Dendritic cell treated with granulocyte-macrophage colony-stimulating factor and Interleukin-4, amounts not matched to agents 40 ng/mL and 50 ng/mL, for 4 days (primary cell): ENCODE results near the gene TNFRSF4.

ENCODE experiments used
- H3K27ac Mint-ChIP-seq: one replicate; pipeline ENCODE4 v1.8.0; 2022; ENCODE audit warnings: mild to moderate bottlenecking, mixed read lengths
- H3K27me3 Mint-ChIP-seq: one replicate; pipeline ENCODE4 v1.8.0; 2022; ENCODE audit warnings: mild to moderate bottlenecking, mixed read lengths
- H3K36me3 Mint-ChIP-seq: one replicate; pipeline ENCODE4 v1.8.0; 2022; ENCODE audit warnings: low read depth, mixed read lengths
- H3K4me1 Mint-ChIP-seq: one replicate; pipeline ENCODE4 v1.8.0; 2022; ENCODE audit warnings: low read depth, mixed read lengths
- H3K4me3 Mint-ChIP-seq: one replicate; pipeline ENCODE4 v1.8.0; 2022; ENCODE audit warnings: mild to moderate bottlenecking, moderate library complexity, mixed read lengths
- H3K9me3 Mint-ChIP-seq: one replicate; pipeline ENCODE4 v1.8.0; 2022; ENCODE audit warnings: mixed read lengths
- intact Hi-C: fragments of 100-400 bp; cut with micrococcal nuclease; formaldehyde crosslinking; loops from one replicate; pipeline ENCODE4 v1.15.0; 2022

Gene TNFRSF4

DNA sequence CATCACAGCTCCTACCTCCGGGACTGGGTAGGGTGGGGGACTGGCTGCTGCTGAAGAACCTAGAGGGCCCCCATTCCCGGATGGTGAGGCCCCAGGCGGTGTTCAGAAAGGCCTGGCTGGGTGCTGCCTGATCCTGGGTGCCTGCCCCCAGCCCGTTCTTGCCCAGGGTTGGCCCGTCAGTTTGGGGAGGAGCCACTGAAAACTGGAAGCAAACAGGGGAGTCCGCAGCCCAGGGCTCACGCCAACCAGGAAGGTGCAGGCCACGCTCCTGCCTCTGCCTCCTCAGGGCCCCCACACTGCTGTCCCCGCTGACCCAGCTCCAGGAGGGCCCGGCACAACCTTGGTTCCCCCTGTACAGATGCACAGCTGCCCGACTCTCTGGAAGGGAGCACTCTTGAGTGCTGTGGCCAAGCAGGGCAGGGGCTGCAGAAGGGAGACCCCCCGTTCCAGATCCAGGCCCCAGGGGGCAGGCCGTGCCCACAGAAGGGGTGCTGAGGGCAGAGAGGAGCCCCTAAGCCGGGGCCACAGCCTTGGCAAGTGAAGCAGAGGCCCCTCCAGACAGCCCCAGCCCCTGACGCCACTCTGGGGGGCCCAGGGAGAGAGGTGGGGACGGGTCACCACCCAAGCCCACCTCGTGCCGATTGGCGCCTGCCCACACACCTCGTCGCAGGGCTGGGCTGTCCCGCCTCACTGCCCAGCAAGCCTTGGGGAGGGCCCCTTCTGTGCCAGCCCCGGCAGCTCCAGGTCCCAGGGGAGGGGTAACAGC is 27.1 kb upstream of the TNFRSF4 start:
- Mint-ChIP-seq H3K27ac (no peak overlapping the region), H3K4me3 (no peak overlapping the region), H3K36me3 (no peaks in the 10 kb centered on the region), H3K4me1 (no peaks in the 10 kb centered on the region), H3K27me3 (peaks cover 45% of the 10 kb centered on the region), H3K9me3 (no peaks in the 10 kb centered on the region)
- intact Hi-C loops: no loop called here

- H3K27ac Mint-ChIP-seq: no peak overlapping the region
- peaks cover 39% of the 10 kb centered on the region for H3K27me3 Mint-ChIP-seq
- peaks cover under 1% of the 10 kb centered on the region for H3K36me3 Mint-ChIP-seq
- intact Hi-C loops: no loop called here
- H3K4me1 Mint-ChIP-seq: no peaks in the 10 kb centered on the region
- no peaks in the 10 kb centered on the region for H3K9me3 Mint-ChIP-seq
- no peak overlapping the region for H3K4me3 Mint-ChIP-seq
These were observed 26.4 kb upstream of the TNFRSF4 start for GRCh38 chr1:1240348-1240732.

DNA sequence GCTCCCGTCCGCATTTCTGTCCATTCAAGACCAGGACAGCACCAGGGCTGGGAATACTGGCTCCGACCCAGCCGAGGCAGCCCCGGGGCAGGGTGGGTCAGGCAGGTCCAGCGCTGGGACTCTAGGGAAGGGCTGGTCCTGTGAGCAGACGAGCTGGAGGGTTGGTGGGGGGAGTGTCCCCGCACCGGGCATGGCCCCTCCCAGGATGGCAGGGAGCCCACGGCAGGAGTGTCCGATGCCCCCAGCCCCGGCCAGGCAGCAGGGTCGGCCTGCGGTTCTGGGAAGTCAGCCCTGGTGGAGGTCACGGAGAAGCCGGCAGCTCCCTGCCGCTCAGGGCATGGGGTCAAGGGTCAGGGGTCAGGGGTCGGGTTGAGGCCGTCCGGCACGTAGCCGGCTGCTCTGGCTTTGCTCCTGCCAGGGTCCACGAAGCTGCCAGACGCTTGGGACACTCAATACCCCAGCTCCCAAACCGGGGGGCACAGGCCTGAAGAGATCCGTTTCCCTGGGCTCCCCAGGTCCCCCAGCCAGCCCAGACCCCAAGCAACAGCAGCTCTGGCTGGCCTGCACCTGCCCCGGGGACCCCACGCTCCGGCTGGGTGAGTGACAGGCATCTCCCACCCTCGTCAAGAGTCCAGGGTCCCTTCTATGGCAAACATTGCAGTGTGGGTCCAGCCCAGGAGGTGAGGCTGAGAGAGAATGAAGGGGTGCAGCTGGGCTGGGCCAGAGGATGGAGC is 25.8 kb upstream of the TNFRSF4 start:
- H3K27me3 Mint-ChIP-seq: peaks cover 37% of the 10 kb centered on the region
- no peaks in the 10 kb centered on the region for H3K9me3 Mint-ChIP-seq
- H3K36me3 Mint-ChIP-seq: peaks cover 7% of the 10 kb centered on the region
- no peaks in the 10 kb centered on the region for H3K4me1 Mint-ChIP-seq
- H3K4me3 Mint-ChIP-seq: no peak overlapping the region
- intact Hi-C loops: no loop called here
- no peak overlapping the region for H3K27ac Mint-ChIP-seq

DNA sequence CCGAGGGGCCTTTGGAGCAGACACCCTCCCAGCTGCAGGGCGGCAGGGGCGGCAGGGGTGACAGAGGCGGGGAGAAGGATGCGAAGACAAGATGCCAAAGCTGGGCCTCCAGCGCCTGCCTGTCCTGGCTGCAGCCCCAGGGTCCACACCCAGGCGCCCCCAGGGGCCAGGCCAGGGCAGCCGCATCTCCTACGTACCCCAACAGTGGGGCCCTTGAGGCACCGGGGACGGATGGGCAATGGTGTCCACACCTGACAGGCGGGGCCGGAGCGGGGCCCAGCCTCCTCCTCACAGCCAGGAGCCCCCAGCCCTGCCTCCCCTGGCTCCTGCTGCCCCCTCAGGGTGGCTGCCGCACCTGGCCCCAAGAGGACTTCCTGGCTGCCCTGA is 25.3 kb upstream of the TNFRSF4 start:
- peaks cover 12% of the 10 kb centered on the region for H3K36me3 Mint-ChIP-seq
- peaks cover 4% of the 10 kb centered on the region for H3K4me1 Mint-ChIP-seq
- intact Hi-C loops: no loop called here
- H3K4me3 Mint-ChIP-seq: no peak overlapping the region
- H3K27ac Mint-ChIP-seq: no peak overlapping the region
- no peaks in the 10 kb centered on the region for H3K9me3 Mint-ChIP-seq
- H3K27me3 Mint-ChIP-seq: peaks cover 37% of the 10 kb centered on the region

GRCh38 chr1:1238702-1239178 is 24.8 kb upstream of the TNFRSF4 start:
- Mint-ChIP-seq H3K27ac (no peak overlapping the region), H3K27me3 (peaks cover 37% of the 10 kb centered on the region), H3K4me1 (peaks cover 9% of the 10 kb centered on the region), H3K9me3 (no peaks in the 10 kb centered on the region), H3K4me3 (no peak overlapping the region), H3K36me3 (peaks cover 17% of the 10 kb centered on the region)
- intact Hi-C loops: no loop called here

DNA sequence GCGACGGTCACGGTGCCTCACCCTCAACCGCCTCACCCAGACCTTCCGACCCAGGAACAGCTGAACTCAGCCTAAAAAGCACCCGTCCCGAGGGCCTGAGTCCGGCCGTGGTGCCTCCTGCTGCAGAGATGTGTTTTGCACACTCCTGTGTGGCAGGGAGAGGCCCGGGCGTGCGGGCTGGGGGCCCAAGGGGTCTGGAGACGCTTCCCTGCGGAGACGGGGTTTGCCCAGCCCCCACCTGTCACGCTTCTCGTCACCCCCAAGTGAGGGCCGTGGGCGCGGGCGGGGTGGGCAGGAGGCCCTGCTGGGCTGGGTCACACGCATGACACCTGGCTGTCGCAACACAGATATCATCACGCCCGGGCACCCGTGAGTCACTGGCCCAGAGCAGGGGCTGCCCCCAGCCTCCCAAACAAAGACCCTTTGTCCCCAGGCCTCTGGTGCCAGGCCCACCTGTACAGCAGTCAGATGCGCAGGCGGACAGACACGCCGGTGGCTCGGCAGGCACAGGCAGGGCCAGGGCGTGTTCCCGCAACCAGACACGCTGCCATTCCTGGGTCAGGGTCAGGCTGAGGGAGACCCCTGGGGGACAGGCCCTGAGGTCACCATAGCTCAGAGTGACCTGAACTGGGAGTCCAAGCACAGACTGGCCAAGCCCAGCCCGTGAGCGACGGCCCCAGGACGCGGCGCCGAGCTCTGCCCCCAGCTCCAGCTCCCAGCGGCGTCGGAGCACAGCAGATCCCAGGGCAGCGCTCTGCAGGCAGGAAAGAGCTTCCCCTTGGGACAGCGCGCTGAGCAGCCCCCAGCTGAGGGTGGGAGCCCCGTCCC is 24.1 kb upstream of the TNFRSF4 start:
- Mint-ChIP-seq H3K4me3 (no peak overlapping the region), H3K27me3 (peaks cover 37% of the 10 kb centered on the region), H3K36me3 (peaks cover 23% of the 10 kb centered on the region), H3K4me1 (peaks cover 15% of the 10 kb centered on the region), H3K9me3 (no peaks in the 10 kb centered on the region), H3K27ac (no peak overlapping the region)
- intact Hi-C loops: no loop called here

DNA sequence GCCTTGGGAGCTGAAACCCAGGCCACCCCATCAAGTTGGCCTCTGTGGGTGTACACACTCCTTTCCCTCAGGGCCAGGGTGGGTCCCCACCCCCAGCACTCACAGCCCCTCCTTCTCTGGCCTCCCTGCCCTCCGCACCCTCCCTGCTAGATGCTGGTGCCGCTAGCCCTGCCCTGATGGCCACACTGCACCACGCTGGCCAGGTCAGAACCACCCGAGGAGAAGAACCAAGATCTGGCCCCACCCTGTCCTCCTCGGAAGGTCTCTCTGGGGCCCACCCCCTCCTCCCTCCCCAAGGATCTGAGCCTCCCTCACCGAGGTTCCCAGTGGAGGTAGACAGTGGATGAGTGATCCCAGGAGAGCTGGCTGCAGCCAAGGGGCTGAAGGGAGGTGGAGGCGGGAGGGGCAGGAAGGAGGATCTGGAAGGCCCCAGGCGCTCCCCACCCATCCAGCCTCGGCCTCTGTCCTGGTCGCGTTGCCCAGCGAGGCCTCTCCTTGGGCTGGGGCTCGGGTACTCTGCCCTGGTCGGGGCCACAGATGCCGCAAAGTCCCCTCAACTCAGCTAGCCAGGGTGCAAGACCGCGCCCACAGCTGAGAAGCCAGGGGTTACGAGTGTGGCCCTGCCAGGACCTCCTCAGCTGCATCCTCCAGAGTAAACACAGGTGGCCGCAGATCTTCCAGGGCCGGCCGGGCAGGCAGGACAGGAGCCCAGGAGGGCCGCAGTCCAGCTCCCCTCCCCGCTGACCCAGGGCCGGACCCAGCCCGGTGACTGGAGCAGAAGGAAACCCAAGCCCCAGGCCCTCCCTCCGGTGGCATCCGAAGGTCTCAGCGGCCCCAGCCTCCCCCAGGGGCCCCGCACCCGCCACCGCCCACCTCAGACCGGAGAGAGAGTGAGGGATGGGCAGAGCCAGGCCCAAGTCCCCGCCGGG is 23.3 kb upstream of the TNFRSF4 start:
- intact Hi-C loops: no loop called here
- H3K4me3 Mint-ChIP-seq: no peak overlapping the region

DNA sequence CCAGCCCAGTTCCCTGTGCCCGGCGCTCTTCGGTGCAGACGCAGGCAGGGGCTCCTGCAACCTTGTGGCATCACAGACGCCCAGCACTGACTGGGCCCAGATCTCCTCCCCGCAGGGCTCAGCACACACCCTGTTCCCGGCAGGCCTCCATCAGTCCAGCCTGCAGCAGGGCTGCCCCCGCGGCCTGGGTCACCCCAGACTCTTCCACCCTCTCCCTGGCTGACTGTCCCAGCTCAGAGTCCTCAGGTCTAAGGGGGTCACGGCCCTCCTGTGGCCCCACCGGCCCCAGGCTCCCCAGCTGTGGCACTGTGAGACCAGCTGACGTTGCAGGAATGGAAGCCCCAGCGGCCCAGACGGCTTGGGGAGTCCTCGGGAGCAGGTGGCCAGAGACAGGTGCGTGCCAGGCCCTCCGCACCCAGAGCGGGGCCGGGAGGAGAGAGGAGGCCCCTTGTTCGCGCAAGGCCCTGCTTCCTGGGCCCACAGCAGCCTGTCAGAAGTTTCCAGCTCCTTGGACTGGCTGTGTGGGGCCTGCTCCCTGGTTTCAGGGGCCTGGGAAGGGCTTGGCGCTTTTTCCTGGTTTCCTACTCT is 22.3 kb upstream of the TNFRSF4 start:
- H3K36me3 Mint-ChIP-seq: peaks cover 26% of the 10 kb centered on the region
- H3K27me3 Mint-ChIP-seq: peaks cover 35% of the 10 kb centered on the region
- intact Hi-C loops: no loop called here
- no peaks in the 10 kb centered on the region for H3K9me3 Mint-ChIP-seq
- H3K4me1 Mint-ChIP-seq: peaks cover 19% of the 10 kb centered on the region
- no peak overlapping the region for H3K27ac Mint-ChIP-seq
- no peak overlapping the region for H3K4me3 Mint-ChIP-seq

More for the DNA sequence above, 23.3 kb upstream of the TNFRSF4 start:
- Mint-ChIP-seq H3K27ac (no peak overlapping the region), H3K4me1 (peaks cover 19% of the 10 kb centered on the region), H3K27me3 (peaks cover 37% of the 10 kb centered on the region), H3K36me3 (peaks cover 23% of the 10 kb centered on the region), H3K9me3 (no peaks in the 10 kb centered on the region)

- H3K4me1 Mint-ChIP-seq: peaks cover 27% of the 10 kb centered on the region
- intact Hi-C loops: no loop called here
These were observed 21.2 kb upstream of the TNFRSF4 start for GRCh38 chr1:1235016-1235744.

DNA sequence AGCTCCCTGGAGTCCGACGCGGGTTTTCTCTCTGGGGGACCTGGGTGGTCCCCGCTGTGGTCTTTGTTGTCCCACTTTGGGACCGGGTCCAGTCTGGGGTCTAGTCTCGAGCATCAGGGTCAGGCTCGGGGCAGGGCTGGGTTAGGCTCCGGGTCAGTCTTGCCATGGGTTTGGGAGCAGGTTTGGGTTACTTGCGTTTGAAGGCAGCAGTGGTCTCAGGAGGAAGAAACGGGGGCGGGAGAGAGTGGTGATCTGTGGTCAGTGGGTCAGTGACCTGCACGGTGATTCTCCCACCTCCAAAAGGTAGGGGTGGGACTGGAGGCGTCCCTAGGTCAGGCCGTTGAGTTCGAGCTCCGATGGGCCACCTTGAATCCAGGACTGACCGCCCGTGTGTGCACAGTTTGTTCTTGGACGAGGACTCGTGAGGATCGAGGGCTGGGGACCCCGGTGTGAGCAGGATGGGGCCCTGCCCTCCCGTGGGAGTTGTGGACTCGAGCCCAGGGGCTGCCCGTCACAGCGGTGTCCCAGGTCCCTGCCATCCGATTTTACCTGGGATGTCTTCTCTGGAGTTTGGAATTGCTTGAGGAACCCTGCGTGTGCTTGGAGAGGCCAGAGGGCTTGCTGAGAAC is 20.3 kb upstream of the TNFRSF4 start:
- intact Hi-C loops: no loop called here
- Mint-ChIP-seq H3K27ac (no peak overlapping the region), H3K9me3 (no peaks in the 10 kb centered on the region), H3K27me3 (peaks cover 21% of the 10 kb centered on the region), H3K4me3 (no peak overlapping the region), H3K36me3 (peaks cover 41% of the 10 kb centered on the region), H3K4me1 (peaks cover 36% of the 10 kb centered on the region)

More at GRCh38 chr1:1235016-1235744, 21.2 kb upstream of the TNFRSF4 start:
- Mint-ChIP-seq H3K27me3 (peaks cover 29% of the 10 kb centered on the region), H3K36me3 (peaks cover 32% of the 10 kb centered on the region), H3K27ac (no peak overlapping the region), H3K4me3 (no peak overlapping the region), H3K9me3 (no peaks in the 10 kb centered on the region)

DNA sequence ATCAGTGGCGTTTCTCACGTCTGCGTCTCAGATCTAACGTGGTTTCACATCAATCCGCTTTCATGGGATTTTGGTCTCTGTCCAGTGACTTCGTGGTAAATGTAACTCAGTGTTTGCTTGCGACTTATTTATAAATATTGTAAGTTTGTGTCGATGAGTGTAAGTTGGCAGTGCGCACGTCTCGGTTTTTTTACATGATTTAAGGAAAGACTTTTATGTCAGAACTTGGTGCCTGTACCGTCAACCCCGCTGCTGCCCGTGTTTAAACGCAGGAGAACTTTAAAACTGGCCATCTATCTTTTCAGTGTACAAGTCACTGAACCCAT is 19.6 kb upstream of the TNFRSF4 start:
- Mint-ChIP-seq H3K9me3 (no peaks in the 10 kb centered on the region), H3K4me1 (peaks cover 37% of the 10 kb centered on the region), H3K4me3 (peak overlapping the region; percentile 42), H3K27ac (no peak overlapping the region), H3K36me3 (peaks cover 49% of the 10 kb centered on the region), H3K27me3 (peaks cover 16% of the 10 kb centered on the region)
- intact Hi-C loops: no loop called here
